ENCODE results near the gene P3H2. TPM values are rescaled to one million over a fixed set of nuclear protein-coding genes. Genes with fewer than 3 reads are reported as not detected.
A peak's percentile ranks its signal among the peaks of the same experiment; 100 is the strongest.

The P3H2 gene
- total and polyA plus RNA-seq, 2 experiments from 2014 or later, result 4.7 to 14.9 TPM

DNA sequence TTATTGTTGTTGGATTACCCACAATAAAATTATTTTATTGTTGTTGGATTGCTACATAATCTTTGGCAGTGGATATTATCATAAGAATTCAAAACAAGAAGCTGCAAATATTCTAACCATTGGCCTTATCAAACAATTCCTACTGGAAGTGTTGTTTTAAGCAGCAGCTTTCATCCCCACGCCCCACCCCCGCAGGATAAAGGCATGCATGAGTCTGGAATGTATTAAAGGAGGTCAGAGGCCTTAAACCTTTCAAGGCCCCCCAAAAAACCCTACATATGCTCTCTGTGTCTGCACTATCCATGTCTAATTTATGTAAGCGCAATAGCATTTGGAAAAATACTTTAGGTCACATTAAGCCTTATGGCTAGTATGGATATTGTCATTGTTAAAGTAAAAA is 23.1 kb downstream of the P3H2 start:
- peaks cover 29% of the 10 kb centered on the region for H3F3A ChIP-seq (ENCODE audit: insufficient read depth)
- H2AFZ ChIP-seq, result no peak overlapping the region
- H3K9ac ChIP-seq, result no peak overlapping the region
- 91 to 98% methylated on average over 3 of the region's 3 CpGs for WGBS, 2 experiments (ENCODE audit: low coverage in 1 of 2, low lambda C conversion rate in 2 of 2, missing lambda C conversion rate in 2 of 2)
- no peaks in the 10 kb centered on the region for H3K79me2 ChIP-seq (ENCODE audit: insufficient read depth)
- H3K9me3 ChIP-seq (ENCODE audit: low read depth), result no peaks in the 10 kb centered on the region
- peaks cover 39% of the 10 kb centered on the region for H3K4me1 ChIP-seq (ENCODE audit: insufficient read depth)
- no peak for DNase-seq
- no peak overlapping the region for H3K4me3 ChIP-seq
- H3K9me2 ChIP-seq (ENCODE audit: insufficient read depth), result no peaks in the 10 kb centered on the region
- no peak overlapping the region for H3K4me2 ChIP-seq (ENCODE audit: unreplicated experiment)
- no peaks in the 10 kb centered on the region for H3K36me3 ChIP-seq (ENCODE audit: low read depth)
- H4K20me1 ChIP-seq (ENCODE audit: insufficient read depth), result no peaks in the 10 kb centered on the region
- H3K27ac ChIP-seq, result no peak overlapping the region
- no peak for TF ChIP-seq EZH2 (IDR thresholded peaks at IDR 0.05; ENCODE audit: insufficient read depth, poor library complexity, severe bottlenecking)
- TF ChIP-seq EZH2phosphoT487 (IDR thresholded peaks at IDR 0.05; ENCODE audit: insufficient read depth, low read depth), result no peak
- in situ Hi-C loops (cut with MboI), result no loop called here
- no peaks in the 10 kb centered on the region for H3K27me3 ChIP-seq (replicated peaks; ENCODE audit: insufficient read depth)

DNA sequence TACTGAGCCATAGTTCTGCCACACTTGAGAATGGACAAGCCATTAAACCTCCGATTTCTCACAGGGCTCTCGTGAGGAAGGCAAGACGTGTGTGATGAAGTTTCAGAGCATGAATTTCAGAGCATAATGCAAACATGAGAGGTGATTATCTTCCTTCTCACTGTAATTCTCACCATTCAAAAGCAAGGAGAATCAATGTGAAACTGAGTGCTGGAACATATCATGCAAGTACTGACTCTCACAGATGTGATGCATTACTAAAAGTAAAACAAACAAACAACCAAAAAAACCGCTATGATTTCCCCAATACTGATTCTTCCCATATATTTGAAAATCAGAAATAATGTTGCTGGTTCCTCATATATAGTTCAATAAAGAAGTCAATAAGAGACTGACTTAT is 23.7 kb downstream of the P3H2 start:
- no peaks in the 10 kb centered on the region for H3K36me3 ChIP-seq (ENCODE audit: low read depth)
- DNase-seq, result no peak
- no peak overlapping the region for H3K27ac ChIP-seq
- TF ChIP-seq EZH2phosphoT487 (IDR thresholded peaks at IDR 0.05; ENCODE audit: insufficient read depth, low read depth) (no peak), EZH2 (IDR thresholded peaks at IDR 0.05; ENCODE audit: insufficient read depth, poor library complexity, severe bottlenecking) (no peak)
- H4K20me1 ChIP-seq (ENCODE audit: insufficient read depth), result no peaks in the 10 kb centered on the region
- H3K4me1 ChIP-seq (ENCODE audit: insufficient read depth), result peaks cover 39% of the 10 kb centered on the region
- no peak overlapping the region for H2AFZ ChIP-seq
- no peaks in the 10 kb centered on the region for H3K79me2 ChIP-seq (ENCODE audit: insufficient read depth)
- no peaks in the 10 kb centered on the region for H3K9me2 ChIP-seq (ENCODE audit: insufficient read depth)
- no peaks in the 10 kb centered on the region for H3K27me3 ChIP-seq (replicated peaks; ENCODE audit: insufficient read depth)
- in situ Hi-C loops (cut with MboI), result no loop called here
- 92 to 94% methylated on average over 4 of the region's 4 CpGs for WGBS, 2 experiments (ENCODE audit: low coverage in 1 of 2, low lambda C conversion rate in 2 of 2, missing lambda C conversion rate in 2 of 2)
- H3K4me2 ChIP-seq (ENCODE audit: unreplicated experiment), result no peak overlapping the region
- no peak overlapping the region for H3K4me3 ChIP-seq
- H3K9me3 ChIP-seq (ENCODE audit: low read depth), result no peaks in the 10 kb centered on the region
- peaks cover 26% of the 10 kb centered on the region for H3F3A ChIP-seq (ENCODE audit: insufficient read depth)
- no peak overlapping the region for H3K9ac ChIP-seq

DNA sequence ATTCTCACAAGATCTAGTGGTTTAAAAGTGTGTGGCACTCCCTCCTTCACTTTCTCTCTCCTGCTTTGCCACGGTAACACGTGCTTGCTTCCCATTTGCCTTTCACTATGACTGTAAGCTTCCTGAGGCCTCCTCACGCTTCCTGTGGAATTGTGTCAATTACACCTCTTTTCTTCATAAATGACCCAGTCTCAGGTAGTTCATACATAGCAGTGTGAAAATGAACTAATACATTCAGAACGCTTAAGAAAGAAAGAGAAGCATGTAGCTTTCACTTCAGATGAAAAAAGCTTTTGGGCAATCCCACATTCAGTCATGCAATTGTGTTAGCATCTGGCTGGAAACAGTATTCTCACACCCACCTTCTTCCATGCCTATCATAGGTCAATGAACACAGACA is 24.4 kb downstream of the P3H2 start:
- Histone ChIP-seq H3F3A (ENCODE audit: insufficient read depth) (peaks cover 19% of the 10 kb centered on the region), H4K20me1 (ENCODE audit: insufficient read depth) (no peaks in the 10 kb centered on the region), H3K4me1 (ENCODE audit: insufficient read depth) (peaks cover 37% of the 10 kb centered on the region), H3K79me2 (ENCODE audit: insufficient read depth) (no peaks in the 10 kb centered on the region), H3K9me2 (ENCODE audit: insufficient read depth) (no peaks in the 10 kb centered on the region), H2AFZ (no peak overlapping the region), H3K27ac (no peak overlapping the region), H3K9me3 (ENCODE audit: low read depth) (no peaks in the 10 kb centered on the region), H3K27me3 (replicated peaks; ENCODE audit: insufficient read depth) (no peaks in the 10 kb centered on the region), H3K4me3 (no peak overlapping the region), H3K36me3 (ENCODE audit: low read depth) (no peaks in the 10 kb centered on the region), H3K9ac (no peak overlapping the region), H3K4me2 (ENCODE audit: unreplicated experiment) (no peak overlapping the region)
- TF ChIP-seq EZH2phosphoT487 (IDR thresholded peaks at IDR 0.05; ENCODE audit: insufficient read depth, low read depth) (no peak), EZH2 (IDR thresholded peaks at IDR 0.05; ENCODE audit: insufficient read depth, poor library complexity, severe bottlenecking) (no peak)
- DNase-seq, result no peak
- in situ Hi-C loops (cut with MboI), result no loop called here
- WGBS, 2 experiments (ENCODE audit: low coverage in 1 of 2, low lambda C conversion rate in 2 of 2, missing lambda C conversion rate in 2 of 2), result 81 to 88% methylated on average over 4 of the region's 4 CpGs

DNA sequence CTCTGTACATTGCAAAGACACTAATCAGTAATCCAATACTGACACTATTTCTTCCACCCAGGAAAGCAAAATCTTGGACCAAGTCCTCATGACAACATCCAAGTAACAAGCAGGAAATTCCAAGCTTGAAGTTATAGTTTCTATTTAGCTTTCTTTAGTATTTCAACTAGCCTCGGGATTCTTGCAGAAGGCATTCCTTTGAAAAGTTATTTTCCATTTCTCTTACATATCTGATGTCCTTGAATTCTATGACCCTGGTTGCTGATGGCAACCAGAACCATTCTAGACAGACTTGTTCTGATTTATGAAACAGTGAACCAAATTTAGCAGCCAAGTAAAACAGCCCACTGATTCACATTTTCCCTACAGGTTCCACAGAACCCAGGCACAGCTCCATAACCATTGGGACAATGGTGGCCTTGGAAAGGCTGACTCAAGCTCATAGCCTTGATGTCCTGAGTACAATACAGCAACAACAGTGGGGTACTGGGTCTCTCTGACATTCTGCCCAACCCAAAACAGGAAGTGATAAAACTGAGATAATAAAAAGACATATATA is 26.5 kb downstream of the P3H2 start:
- TF ChIP-seq EZH2 (IDR thresholded peaks at IDR 0.05; ENCODE audit: insufficient read depth, poor library complexity, severe bottlenecking) (no peak), EZH2phosphoT487 (IDR thresholded peaks at IDR 0.05; ENCODE audit: insufficient read depth, low read depth) (no peak)
- peak; percentile 57 for DNase-seq
- peak overlapping the region; percentile 62 for H2AFZ ChIP-seq
- no peaks in the 10 kb centered on the region for H4K20me1 ChIP-seq (ENCODE audit: insufficient read depth)
- H3F3A ChIP-seq (ENCODE audit: insufficient read depth), result peaks cover 18% of the 10 kb centered on the region
- peaks cover 33% of the 10 kb centered on the region for H3K4me1 ChIP-seq (ENCODE audit: insufficient read depth)
- WGBS, 2 experiments (ENCODE audit: low coverage in 1 of 2, low lambda C conversion rate in 2 of 2, missing lambda C conversion rate in 2 of 2), result 0 to 5% methylated on average over 1 of the region's 1 CpG
- H3K27me3 ChIP-seq (replicated peaks; ENCODE audit: insufficient read depth), result no peaks in the 10 kb centered on the region
- peak overlapping the region; percentile 28; the same call in 1 of the 2 replicates for H3K9ac ChIP-seq
- in situ Hi-C loops (cut with MboI), result no loop called here
- peak overlapping the region; percentile 69 for H3K27ac ChIP-seq
- no peaks in the 10 kb centered on the region for H3K36me3 ChIP-seq (ENCODE audit: low read depth)
- no peaks in the 10 kb centered on the region for H3K9me2 ChIP-seq (ENCODE audit: insufficient read depth)
- no peaks in the 10 kb centered on the region for H3K9me3 ChIP-seq (ENCODE audit: low read depth)
- no peaks in the 10 kb centered on the region for H3K79me2 ChIP-seq (ENCODE audit: insufficient read depth)
- H3K4me2 ChIP-seq (ENCODE audit: unreplicated experiment), result peak overlapping the region; percentile 89
- H3K4me3 ChIP-seq, result peak overlapping the region; percentile 66
